GM19467 (cell line): ENCODE results near the gene SLC6A17.

Experiments used
- ATAC-seq: cut with Tn5 transposase; IDR thresholded peaks from one replicate; pipeline ENCODE4 v1.9.1; 2021; ENCODE audit warnings: mild to moderate bottlenecking, moderate library complexity; ENCODE audit not compliant: unreplicated experiment

Gene SLC6A17

GRCh38 chr1:110200666-110201065 is 50.4 kb downstream of the SLC6A17 start:
- ATAC-seq, result no peak

GRCh38 chr1:110201157-110201825 is 51.0 kb downstream of the SLC6A17 start:
- no peak for ATAC-seq

GRCh38 chr1:110203021-110203661 is 52.8 kb downstream of the SLC6A17 start:
- no peak for ATAC-seq

GRCh38 chr1:110205156-110205555 is 54.9 kb downstream of the SLC6A17 start:
- no peak for ATAC-seq

GRCh38 chr1:110205591-110206155 is 55.4 kb downstream of the SLC6A17 start:
- ATAC-seq, result no peak

- no peak for ATAC-seq
Measured at GRCh38 chr1:110206261-110206920, 56.1 kb downstream of the SLC6A17 start.

- no peak for ATAC-seq
Measured at GRCh38 chr1:110207831-110208230, 57.5 kb downstream of the SLC6A17 start.

GRCh38 chr1:110208916-110209645 is 58.8 kb downstream of the SLC6A17 start:
- no peak for ATAC-seq

GRCh38 chr1:110209715-110210603 is 59.7 kb downstream of the SLC6A17 start, which contains the start of gene KCNC4:
Gene KCNC4 (plus strand): TSS chr1:110210314. CDS start chr1:110211500, 1,186 bp downstream.
- peak; percentile 81 for ATAC-seq

GRCh38 chr1:110210604-110211495 is 60.6 kb downstream of the SLC6A17 start:
- ATAC-seq, result peak; percentile 26

- ATAC-seq, result no peak
Measured at GRCh38 chr1:110211496-110212168, 61.3 kb downstream of the SLC6A17 start.

GRCh38 chr1:110212169-110213142 is 62.2 kb downstream of the SLC6A17 start:
- ATAC-seq, result no peak

- ATAC-seq, result no peak
Measured at GRCh38 chr1:110213143-110213540, 62.8 kb downstream of the SLC6A17 start.

GRCh38 chr1:110214454-110215404 is 64.4 kb downstream of the SLC6A17 start:
- no peak for ATAC-seq

GRCh38 chr1:110215621-110216515 is 65.6 kb downstream of the SLC6A17 start:
- no peak for ATAC-seq
